CD1c-positive myeloid dendritic cell (primary cell): ENCODE results near the gene SNAPC3.
"Not testable (repeated sequence)": the region's sequence is repeated elsewhere in the genome, so short reads cannot be mapped to it uniquely, and the experiment has no call there.

Experiments
- DNase-seq: peaks from one replicate; pipeline ENCODE4 v3.0.0-alpha.2; 2016; ENCODE audit errors: extremely low spot score

Gene SNAPC3

GRCh38 chr9:15422372-15423230 is at the start of gene SNAPC3:
SNAPC3 (plus strand) TSS chr9:15422876; CDS start chr9:15422880, 4 bp downstream.
- peak; percentile 97 for DNase-seq

- DNase-seq, result no peak
Measured at GRCh38 chr9:15373881-15374280, 48.8 kb upstream of the SNAPC3 start.

GRCh38 chr9:15374310-15374709 is 48.4 kb upstream of the SNAPC3 start:
- peak; percentile 64 for DNase-seq

DNA sequence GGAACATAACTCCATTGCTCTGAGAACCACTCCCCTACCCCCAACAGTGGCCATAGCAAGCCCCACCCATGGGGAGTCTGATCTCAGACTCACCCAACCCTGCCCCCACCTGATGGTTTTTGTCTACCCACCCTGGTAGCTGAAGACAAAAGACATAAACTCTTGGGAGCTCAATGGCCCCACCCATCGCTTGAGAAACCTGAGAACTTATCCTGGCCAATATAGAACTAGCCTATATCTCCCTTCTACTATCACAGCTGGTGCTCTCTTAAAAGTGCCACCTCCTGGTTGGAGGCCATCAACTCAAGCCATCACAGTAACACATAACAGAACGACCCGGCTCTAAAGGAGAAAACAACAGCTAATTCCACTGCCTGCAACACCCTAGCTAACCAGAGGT is 47.9 kb upstream of the SNAPC3 start:
- no peak for DNase-seq

DNA sequence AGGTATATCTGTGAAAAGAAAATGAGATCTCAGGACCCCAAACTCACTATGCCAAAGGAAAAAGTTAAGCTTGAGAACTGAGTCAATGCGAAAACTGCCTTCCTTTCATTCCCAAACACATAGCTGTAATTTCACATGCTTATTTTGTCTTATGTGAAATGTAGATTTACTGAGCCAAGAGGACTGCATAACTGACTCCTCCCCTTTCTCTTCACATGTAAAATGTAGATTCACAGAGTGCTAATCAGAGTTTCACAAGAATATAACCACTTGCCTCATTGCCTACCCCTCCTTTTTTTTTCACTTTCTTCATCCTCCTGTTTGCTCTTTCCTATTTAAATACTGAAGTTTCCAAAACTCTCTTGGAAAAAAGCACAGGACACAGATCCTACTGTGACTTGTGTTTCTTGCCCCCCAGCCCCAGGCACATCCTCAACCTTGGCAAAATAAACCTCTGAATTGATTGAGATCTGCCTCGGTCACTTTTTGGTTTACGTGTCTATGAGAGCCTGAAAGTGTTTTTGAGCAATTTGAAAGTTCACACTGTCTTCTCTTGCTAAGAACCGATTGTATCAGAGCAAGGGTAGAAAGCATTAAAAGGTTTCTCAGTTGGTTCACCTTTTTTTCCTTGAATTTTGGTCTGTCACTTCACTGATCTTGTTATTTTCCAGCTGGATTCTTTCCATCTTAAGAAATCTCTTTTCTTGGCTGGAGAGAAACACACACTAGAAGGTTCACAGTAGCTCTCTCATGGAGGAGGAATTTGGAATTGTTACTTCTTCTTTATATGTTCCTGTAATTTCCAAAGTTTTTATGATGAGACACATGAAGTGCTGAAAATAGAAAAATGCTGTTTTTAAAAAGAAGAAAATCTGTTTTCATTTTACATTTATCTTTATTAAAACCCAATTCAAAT is 44.8 kb upstream of the SNAPC3 start:
- no peak for DNase-seq

GRCh38 chr9:15379317-15379716 is 43.4 kb upstream of the SNAPC3 start:
- DNase-seq, result not testable (repeated sequence)

- not testable (repeated sequence) for DNase-seq
Measured at GRCh38 chr9:15379888-15380287, 42.8 kb upstream of the SNAPC3 start.

DNA sequence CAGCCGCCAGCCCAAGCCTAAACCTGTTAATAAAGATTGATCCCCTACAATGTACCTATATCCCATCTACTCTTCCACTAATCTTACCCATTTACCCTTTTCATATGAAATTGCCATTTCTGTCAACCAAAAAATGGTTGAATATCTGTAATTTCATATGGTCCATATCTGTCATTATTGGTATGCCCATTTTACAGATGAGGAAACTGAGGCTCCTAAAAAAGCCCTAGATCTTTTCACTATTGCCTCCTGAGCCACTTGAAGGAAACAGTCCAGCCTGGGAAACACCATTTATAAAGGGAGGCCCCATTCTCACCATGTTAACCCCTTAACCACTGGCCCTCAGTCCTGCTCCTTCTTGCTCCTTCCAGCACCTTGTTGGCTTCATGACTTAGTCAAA is 41.2 kb upstream of the SNAPC3 start:
- DNase-seq, result no peak

- no peak for DNase-seq
Measured at GRCh38 chr9:15386465-15386864, 36.2 kb upstream of the SNAPC3 start.

DNA sequence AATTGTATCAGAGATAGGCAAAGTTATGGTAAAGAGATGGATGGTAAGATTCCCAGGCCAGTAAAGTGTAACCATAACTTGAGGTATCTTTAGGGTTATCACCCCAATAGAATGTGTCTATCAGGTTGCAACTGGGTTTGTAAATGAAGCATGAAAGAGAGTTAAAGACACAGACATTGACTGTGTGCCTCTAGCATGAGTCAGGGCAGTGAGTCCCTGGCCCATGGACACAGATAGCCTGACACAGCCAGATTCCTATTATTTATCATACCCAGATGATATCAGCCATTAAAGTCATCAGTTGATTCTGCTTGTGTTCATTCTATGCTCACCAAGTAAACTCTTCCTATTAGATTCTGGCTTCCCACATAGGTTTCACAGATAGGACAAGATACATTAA is 33.5 kb upstream of the SNAPC3 start:
- no peak for DNase-seq

GRCh38 chr9:15389631-15390030 is 33.0 kb upstream of the SNAPC3 start:
- DNase-seq, result no peak

GRCh38 chr9:15390201-15390600 is 32.5 kb upstream of the SNAPC3 start:
- DNase-seq, result no peak

- no peak for DNase-seq
Measured at GRCh38 chr9:15392363-15392762, 30.3 kb upstream of the SNAPC3 start.

DNA sequence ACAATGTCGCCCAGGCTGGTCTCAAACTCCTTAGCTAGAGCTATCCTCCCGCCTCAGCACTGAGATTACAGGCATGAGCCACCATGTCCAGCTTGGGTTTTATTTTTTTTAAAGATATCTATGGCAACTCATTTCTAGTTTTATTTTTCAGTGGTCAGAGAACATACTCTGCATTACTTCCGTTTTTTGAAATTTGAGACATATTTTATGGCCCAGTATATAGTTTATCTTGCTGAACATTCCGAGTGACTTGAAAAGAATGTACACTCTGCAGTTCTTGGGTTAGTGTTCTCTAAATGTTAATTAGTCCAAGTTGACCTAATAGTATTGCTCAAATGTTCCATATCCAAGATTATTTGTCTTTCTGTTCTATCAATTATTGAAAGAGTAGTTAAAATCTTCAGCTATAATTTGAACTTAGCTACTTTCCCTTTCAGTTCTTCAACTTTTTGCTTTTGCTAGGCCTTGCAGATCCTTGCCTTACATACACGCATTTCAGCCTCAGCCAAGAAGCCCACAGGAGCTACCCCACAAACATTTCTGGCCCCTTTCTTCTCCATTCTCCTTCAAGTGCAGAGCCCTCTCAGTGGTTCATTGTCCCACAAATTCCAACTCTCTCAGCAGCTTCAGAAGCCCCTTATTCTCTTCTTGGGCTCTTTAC is 22.3 kb upstream of the SNAPC3 start:
- DNase-seq, result no peak

- DNase-seq, result no peak
Measured at GRCh38 chr9:15401266-15401665, 21.4 kb upstream of the SNAPC3 start.

DNA sequence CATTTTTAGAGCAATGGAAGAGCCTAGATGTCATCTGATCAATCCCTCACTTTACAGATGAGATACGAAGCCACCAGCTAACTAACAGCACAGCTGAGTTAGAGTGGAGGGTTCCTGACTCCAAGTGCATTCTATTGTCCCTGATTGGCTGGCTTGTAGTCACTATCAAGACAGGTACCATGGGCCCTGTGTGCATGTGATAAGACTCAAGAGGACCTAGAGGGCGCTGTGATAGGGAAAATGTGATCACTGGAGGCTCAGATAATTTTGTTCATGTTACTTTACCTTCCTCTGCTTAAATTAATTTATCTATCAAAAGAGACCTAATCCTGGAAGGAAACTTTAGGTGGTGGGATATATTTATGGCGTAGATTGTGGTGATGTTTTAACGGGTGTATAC is 19.5 kb upstream of the SNAPC3 start:
- no peak for DNase-seq

DNA sequence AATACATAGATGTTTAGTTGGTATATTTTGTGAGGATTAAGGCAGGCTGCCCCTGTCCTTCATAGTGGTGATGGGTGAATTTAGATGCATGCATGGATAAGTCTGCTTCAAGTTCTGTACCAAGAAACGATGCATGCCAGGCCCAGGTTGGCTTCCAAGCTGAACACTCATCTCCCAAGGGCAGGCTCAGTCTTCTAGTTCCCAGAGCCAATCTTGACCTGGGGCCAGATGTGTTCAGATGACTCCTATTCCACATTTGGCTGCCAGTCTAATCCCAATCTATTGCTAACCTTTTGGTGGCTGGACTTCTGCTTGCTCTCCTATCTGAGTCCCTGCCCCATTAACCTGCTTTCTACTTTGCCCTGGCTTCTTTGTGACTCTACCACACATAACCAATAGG is 18.5 kb upstream of the SNAPC3 start:
- DNase-seq, result no peak

GRCh38 chr9:15416880-15417279 is 5.8 kb upstream of the SNAPC3 start:
- peak; percentile 47 for DNase-seq

DNA sequence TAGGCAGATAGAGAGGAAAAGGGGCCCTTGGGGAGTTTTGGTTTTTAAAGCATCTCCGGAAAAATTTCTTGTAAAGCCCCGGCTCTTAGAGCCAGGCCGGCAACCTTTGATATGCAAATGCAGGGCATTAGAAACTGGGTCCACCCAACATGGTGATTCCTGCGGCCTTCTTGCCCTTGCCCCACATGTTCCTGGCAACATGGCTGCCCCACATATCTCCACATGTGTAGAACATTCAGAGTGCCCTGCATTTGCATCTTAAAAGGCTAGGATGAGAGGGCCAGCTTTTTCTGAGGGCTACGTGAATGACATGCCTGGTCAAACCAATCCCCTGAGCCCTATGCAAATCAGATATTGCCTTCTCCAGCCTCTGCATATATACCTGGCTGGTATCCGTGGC is 5.0 kb upstream of the SNAPC3 start:
- DNase-seq, result no peak

DNA sequence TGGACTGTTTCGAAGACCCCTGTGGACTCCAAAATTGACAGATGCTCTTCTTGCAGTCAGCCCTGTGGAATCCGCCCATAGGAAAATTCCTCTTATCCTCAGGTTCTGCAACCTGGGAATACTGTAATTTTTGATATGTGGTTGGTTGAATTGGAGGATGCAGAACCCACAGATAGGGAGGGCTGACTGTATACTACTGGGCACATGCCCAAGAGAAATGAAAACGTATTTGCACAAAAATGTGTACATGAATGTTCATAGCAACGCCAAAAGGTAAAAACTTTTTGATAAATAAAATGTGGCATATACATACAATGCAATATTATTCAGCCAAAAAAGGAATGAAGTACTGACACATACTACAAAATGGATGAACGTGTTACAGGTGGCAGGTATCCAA is 1.9 kb upstream of the SNAPC3 start:
- DNase-seq, result no peak

DNA sequence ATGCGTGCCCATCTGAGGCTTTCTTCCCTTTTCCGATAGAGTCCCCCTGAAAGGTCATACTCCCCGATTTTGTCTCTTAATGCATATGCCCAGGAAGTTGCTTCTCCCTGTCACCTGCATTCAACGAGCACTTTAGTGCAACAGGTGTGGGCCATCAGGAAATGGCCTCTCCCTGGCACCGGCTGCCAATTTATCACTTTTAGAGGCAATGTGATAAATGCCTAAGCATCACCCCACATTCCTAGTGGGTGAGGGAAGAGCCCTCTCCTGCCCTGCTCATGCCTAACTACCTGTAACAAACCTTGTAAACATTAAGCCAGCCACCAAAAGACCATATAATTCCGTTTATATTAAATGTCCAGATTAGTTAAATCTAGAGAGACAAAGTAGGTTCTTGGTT is 1.1 kb upstream of the SNAPC3 start:
- DNase-seq, result no peak

- no peak for DNase-seq
Measured at GRCh38 chr9:15421990-15422371, 695 bp upstream of the SNAPC3 start.
